Posterior cingulate gyrus (tissue), 11 donors: ENCODE data around the gene CPLANE2.

Experiments
- DNase-seq, 10 donors: peaks; one replicate each; pipeline versions ENCODE4 v3.0.0 to v3.0.0-alpha.2; 2020 to 2021; ENCODE audit warnings: mixed read lengths in 3 of 10
- intact Hi-C: fragments of 100-400 bp; cut with DNase I; formaldehyde crosslinking; loops from one replicate; pipeline ENCODE4 v1.15.1; 2023

Gene CPLANE2

DNA sequence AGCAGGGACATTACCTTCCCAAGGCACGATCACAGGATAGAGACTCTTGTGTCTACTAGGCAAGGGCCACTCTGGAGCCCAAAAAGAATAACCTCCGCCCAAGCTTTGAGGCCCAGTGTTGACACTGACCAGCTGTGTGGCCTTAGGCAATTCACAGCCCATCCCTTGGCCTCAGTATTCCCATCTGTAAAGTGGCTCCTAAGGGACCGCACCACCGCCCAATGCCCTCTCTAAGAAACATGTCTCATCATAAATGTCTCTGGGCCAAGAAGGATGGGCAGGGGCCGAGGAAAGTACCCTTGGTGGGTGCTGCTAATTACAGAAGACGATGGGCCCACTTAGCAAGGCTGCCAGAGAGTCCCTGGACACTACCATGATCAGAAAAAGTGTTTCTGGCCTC lies 25.2 kb downstream of the CPLANE2 start:
- intact Hi-C loops, result no loop called here
- DNase-seq, result peak in 1 of 10 donors; percentile 65

DNA sequence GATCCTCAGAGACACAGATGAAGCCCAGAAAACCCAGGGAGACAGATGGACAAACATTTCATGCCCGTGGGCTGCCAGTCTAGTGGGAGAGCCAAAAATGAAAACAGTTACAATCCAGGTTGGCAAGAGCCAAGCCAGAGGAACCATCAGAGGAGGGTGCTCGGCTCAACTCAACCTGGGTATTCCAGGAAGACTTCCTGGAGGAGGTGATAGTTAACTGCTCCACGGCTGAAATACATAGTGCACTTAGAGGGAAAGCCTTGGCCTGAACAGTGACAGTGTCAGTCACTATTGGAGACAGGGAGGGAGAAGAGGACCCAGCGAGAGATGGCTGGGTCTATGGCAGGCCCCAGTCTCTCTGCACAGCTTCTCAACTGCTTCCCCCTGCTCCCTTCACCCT lies 26.4 kb downstream of the CPLANE2 start:
- peak in 1 of 10 donors; percentile 3 for DNase-seq
- intact Hi-C loops, result no loop called here

DNA sequence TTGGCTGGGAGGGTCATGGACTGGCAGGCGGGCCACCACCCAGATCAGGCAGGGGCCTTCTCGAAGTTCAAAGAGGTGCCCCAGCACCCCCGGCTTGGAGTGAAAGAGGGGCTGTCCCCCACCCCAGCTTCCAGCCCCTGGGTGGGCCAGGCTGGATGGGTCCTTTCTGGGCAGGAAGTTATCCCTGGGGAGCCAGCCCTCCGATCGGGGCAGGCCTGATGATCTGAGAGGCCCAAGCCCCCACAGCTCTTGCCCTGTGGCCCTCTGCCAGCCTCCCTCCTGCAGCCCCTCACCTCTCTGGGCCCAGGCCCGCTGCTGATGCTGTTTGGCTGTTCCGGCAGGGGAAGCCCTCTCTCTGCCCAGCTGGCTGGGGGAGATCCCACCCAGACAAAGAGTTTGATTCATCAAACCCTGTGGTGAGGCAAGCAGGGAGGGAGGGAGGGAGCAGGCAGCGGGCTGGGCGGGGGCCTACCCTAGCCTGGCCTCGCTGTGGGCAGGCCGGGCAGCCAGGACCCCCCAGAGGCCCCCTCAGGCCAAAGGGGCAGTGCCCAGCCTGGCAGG lies 27.1 kb downstream of the CPLANE2 start:
- DNase-seq, result peak in 3 of 10 donors; percentile 37 to 69 (median 44)
- intact Hi-C loops, result no loop called here

DNA sequence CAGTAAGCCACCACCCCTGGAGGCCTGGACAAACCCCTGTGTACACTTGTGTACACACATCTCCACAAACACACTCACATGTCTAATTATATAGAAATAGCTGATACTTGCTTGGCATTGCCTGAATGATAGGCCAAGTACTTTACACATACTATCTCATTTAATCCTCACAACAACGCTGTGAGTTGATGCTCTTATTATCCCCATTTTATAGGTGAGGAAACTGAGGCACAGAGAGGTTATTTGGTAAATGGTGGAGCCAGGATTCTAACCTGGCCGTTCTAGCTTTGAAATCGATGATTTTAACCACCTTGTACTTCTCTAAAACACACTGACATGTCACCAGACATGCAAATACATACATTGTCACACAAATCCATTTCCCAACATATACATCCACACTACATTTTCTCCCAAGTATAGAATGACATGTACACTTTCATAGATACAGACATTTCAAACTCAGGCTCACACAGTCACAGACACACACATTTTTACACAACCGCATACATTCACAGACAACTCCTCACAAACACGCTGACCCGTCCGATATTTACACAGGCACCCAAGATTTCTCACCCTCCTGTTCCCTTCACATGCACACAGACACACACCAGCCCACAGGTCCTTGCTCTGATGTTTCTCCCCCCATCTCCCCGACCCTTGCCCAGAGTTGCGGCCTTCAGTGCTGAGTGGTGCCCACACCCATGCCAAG lies 27.7 kb downstream of the CPLANE2 start:
- no peak for DNase-seq
- intact Hi-C loops, result no loop called here

DNA sequence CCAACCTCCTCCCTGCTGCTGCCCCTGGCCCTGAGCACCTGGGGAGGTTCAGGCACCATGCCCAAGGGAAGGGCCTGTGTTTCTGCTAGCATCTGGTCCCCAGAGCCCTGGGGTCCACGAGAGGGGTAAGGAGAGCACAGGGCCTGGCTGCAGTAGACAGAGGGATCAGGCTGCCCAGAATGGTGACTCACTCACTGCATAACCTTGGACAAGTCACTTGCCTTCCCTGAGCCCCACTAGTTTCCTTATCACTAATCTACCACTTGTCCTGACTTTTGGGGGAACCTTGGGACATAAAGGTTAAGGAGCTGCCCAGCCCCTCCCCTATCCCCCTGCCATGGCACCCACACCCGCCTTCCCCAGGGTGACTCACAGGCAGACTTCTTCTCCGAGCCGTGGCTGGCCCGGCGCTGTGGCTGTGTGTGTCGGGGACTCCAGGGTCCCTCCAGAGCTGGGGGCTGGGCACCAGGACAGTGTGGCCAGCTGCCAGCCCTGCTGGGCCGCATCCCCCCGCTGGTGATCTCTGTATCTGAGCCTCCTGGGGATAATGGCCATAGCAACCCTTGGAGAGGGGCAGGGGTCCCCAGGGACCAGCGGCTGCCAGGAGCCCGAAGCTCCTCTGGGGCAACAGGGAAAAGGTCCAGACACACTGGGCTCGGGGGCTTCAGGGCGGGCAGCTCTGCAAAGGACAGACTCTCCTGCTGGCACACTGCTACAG lies 28.6 kb downstream of the CPLANE2 start:
- intact Hi-C loops, result no loop called here
- DNase-seq, result peak in 1 of 10 donors; percentile 48

DNA sequence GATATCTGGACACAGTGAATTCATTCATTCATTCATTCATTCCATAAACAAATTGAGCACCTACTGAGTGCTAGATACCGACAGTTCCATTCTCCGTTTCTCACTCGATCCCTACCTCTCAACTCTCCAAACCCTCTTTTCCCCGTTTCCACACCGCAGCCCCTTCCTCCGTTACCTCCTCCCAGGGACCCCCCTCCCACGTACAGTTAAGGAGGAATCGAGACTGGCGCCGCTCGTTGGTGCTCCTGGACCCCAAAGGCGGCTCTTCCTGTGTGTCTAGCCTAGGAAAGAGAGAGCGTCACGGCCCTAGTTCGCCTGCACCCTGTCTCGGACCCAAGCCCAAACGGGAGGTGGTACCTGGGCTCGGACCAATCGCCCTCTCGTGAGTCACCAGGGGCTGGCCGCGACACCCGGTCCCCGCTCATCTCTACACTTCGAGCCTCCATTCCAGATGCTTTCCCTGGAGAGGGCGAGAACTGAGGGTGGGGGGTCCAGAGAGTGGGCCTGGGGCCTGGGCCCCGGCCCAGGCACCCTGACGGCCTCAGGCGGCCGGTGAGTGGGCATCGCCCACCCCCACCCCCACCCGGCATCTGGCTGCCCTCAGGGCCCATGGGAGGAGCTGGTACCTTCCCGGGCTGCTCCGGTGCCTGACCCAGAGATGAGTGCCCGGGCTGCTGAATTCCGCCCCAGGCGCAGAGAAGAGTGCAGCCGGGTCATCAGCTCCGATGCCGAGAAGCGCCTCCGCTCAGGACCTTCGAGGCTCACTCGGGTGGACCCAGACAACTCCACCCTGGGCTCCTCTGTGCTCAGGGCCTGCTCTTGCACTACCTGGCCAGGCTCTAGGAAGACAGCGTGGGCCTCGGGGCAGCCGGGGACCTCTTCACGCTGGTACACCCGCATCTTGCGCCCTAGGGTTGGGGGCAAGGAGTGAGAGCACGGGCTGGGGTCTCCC lies 29.4 kb downstream of the CPLANE2 start:
- peak in 1 of 10 donors; percentile 55 for DNase-seq
- intact Hi-C loops, result no loop called here

DNA sequence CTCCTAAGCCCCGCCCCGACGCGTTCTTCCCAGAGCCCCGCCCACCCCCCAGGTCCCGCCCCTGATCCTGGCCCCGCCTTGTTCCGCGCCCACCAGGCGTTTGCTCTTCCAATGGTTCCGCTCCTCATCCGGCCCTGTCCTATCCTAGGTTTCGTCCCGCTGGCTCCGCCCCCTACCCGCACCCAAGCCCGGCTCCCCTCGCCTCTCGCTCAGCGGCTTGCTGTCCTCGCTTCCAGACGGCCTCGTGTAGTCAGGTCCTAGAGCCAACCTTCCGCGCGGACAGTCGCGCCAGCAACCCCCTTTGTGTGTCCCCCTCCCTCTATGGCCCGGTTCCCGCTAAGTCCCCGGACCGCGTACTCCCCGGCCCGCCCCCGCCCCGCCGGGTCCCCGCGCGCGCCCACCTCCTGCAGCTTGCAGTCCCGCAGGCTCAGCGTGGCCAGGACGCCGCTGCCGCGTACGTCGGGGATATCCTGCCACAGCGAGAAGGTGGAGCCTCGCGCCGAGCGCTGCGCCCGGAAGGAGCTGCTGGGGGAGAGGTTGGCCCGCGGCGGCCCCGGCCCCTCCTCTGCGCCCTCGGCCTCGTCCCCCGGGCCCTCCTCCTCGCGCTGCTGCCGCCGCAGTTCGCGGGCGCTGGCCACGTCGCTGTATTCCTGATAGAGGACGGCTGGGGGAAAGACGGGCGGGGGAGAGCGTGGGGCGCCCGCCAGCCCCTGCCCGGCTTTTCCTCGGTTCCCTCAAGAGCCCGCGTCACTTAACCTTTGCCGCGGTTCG lies 30.3 kb downstream of the CPLANE2 start:
- peak; percentile 81 to 98 (median 88) for DNase-seq
- intact Hi-C loops, result no loop called here

DNA sequence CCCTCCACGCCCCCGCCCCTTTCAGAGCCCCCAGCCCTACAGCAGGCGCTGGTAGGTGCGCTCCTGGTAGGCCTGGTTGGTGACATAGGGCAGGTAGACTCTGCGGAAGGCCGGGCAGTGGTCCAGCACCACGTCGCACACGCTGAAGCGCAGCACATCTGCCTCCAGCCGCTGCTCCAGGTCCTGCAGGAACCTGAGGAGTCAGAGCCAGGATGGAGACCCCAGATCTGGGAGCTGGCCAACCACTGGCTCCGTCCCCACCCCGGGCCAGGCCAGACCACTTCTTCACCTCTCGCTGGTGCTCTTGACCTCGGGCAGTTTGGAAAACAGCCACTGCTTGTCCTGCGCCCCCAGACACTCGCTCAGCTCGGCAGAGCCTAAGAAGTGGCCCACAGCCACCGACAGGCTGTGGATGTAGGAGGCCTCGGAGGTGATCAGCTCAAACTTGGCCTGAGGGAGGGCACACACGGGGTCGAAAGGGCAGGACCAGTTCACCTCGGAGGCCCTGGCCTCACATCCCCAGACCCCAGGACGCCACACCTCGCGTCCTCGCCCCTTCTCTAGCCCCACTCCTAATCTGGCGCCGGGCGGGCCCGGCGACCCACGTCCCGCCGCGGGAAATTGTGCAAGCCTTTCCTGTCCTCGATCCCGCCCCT lies 31.0 kb downstream of the CPLANE2 start:
- peak in 1 of 10 donors; percentile 50 for DNase-seq
- intact Hi-C loops, result no loop called here

DNA sequence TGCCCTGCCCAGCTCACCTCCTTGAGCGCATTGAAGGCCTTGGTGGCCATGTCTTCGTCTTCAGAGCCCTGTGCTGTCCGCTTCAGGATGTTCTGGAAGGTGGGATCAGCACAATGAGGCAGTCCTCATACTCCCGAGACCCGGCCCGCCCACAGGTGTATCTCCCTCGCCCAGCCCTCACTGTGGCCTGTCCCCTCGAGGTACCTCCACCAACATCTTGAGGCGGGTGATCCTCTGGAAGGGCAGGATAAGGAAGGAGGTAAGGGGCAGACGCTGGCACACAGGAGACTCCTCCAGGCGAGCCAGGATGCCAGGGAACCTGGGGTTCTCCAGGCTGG lies 31.7 kb downstream of the CPLANE2 start:
- DNase-seq, result peak in 1 of 10 donors; percentile 44
- intact Hi-C loops, result no loop called here

DNA sequence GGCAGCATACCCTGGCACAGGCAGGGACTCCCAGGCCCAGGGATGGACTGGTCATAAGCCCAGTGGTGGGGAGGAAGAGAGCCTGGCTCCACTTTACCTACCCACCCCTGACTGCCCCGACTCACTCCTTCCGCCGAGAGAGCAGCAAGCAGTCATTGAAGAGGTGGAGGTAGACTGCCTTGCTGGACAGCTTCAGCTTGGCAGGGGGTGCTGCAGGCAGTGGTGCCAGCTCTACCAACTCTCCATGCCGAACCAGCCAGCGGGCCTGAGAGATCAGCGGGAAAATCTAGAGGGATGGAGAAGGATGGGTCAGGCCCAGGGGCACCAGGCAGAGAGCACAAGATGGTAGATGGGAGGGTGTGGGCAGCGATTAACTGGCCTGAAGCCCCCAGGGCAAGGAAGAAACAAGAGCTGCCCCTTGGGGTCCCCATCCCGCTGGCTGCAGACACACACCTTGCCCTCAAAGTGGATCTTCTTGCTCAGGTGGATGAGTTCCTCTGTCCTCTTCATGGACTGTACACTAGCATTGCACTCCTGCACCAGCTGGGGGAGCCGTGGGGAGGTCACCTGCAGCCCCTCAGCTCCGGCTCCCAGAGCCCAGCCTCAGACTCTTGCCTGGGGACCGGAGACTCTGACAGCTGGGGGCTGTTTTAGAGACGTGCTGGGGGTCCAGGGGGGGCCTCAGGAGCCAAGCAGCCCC lies 32.2 kb downstream of the CPLANE2 start:
- intact Hi-C loops, result no loop called here

DNA sequence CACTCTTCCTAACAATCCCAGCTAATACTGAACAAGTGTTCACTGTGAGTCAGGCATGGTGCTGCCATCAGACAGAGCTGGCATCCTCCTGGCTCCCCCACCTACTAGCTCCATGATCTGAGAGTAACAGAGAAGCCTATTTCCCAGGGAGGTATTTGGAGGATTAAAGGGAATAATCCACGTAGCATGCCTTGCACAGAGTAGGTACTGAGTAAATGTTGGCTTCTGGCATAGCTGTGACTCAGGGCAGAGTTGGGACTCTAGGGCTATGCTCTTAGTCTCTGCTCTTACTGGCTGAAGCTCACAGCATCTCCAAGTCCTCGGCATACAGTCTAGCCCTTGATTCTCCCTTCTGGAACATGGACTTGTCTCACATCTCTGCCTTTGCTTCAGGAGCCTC lies 32.8 kb downstream of the CPLANE2 start:
- DNase-seq, result peak in 1 of 10 donors; percentile 21
- intact Hi-C loops, result no loop called here

More for the DNA sequence above, 32.2 kb downstream of the CPLANE2 start:
- DNase-seq, result peak in 1 of 10 donors; percentile 39

DNA sequence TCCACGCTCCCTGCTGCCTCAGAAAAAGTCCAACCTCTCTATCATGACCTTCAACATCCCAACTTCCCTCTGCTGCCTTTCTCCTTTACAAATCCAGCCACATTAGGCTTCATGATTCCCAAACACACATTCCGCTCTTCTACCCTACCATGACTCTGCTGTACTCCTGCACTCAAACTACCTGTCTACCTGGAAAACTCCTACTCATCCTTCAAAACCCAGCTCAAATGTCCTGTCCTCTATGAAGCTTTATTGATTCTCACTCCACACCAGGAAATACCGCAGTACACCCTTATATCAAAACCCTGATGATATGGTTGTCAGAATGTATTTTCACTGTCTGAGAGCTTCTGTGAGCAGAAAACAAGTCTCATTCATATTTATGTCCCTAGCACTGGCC lies 33.4 kb downstream of the CPLANE2 start:
- DNase-seq, result no peak
- intact Hi-C loops, result no loop called here

DNA sequence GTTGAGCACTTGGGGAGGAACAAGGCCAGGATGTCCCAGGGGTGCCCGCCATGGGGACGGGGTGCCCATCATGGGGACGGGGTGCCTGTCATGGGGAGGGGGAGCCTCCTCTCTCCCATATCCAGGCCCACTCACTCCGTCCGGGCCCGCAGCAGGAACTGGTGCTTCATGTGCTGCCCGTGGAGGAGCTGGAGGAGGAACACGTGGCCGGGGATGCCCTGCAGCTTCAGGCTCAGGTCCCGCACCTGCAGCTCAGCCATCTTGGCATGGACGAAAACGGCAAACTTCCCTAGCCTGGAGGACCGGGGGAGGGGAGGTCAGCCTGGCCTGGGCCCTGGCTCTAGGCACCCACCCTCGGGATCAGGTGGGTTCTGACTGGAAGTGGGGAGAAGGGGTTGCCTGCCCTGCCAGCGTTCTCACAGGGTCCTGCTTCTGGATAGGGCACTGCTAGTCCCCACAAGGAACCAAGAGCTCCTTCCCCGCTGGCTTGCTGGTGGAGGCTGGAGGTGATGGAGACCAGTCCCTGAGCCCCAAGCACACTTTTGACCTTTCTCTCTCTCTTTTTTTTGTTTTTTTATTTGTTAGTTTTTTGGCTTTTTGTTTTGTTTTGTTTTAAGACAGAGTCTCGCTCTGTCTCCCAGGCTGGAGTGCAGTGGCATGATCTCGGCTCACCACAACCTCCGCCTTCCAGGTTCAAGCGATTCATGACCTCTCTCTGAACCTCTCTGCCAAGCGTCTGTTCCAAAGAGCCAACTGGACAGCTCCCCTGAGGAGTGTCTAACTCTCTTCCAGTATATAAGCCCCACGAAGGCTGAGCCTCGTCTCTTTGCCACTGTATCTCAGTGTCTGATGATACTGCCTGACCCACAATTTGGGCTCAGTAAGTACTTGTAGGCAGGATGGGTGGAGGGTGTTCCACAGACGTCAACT lies 34.4 kb downstream of the CPLANE2 start:
- peak in 1 of 10 donors; percentile 29 for DNase-seq
- intact Hi-C loops, result no loop called here

DNA sequence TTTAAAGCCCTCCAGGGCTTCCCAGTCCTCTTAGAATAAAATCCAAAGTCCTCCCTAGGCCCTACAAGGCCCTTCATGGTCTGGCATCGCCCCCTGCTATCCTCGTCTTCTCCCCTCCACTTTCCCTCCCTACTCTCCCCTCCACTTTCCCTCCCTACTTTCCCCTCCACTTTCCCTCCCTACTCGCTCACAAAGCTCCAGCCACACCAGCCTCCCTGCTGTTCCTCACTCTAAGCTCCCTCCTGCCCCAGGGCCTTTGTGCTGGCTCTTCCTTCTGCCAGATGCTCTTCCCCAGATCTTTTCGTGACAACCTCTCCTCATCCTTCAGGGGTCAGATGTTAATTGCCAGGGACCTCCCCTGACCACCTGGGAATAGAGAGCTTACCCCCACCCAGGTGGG lies 37.3 kb downstream of the CPLANE2 start:
- intact Hi-C loops, result no loop called here
- DNase-seq, result no peak

DNA sequence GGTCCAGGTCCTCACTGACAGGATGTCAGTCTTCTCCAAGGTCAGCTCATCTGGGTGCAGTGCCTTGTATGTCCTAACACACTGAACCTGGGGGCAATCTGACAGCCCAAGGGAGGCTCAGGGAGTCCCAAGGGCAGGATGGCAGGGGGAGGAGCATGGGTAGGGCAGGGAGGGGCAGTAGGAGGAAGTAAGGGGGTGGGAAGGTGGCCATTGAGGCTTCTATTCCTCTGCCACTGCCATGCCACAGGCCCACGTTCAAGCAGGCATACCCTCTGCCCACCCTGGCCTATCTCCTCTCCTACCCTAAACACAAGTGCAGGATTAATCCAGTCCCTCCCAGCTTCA lies 37.9 kb downstream of the CPLANE2 start:
- peak in 1 of 10 donors; percentile 16 for DNase-seq
- intact Hi-C loops, result no loop called here

DNA sequence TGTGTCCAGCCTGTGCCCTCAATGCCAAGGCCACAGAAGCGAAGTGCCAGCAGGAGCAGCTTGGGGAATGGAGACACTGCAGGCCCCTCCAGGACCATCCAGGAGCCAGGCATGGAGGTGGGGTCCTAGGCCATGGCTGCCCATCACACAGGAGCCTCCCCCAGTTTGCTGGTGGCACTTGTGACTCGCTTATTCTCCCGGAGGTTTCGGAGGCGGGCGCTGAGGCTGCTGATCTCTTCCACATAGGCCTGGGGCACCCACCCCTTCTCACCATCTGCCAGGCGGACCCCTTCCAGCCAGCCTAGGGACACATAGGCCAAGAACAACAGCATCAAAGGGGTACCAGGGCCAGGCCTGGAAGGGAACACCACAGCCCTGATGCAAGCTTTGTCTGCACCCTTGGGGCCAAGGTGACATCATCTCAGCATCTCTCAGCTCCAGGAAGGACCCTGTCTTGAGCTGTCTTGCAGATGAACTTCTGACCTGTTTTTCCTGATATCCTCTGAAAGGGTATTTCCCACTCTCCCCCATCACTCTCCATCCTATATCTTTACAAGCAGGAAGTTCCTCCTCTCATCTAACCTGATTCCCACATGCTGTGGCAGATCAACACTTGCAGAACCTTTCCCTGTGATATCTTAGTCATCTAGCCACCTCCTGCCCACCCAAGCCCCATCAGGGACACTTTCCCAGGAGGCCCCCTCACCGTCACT lies 38.4 kb downstream of the CPLANE2 start:
- intact Hi-C loops, result no loop called here
- DNase-seq, result peak in 1 of 10 donors; percentile 47

DNA sequence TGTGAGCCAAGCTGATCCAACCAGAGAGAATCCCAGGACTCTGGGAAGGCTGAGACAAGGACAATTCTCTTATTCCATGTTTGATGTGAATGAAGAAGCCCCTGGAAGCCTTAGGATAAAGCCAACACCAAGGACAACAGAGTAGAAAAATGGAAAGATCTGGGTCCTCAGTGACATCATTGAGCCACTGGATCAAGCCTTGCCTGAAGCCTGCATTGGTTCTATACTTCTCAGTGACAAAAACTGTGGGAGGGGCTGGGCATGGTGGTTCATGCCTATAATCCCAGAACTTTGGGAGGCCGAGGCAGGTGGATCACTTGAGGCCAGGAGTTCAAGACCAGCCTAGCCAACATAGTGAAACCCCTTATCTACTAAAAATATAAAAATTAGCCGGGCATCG lies 40.1 kb downstream of the CPLANE2 start:
- DNase-seq, result no peak
- intact Hi-C loops, result no loop called here
